GM21447 (cell line): Measurements from ENCODE around the gene NSG1.
"Not testable (repeated sequence)": the region's sequence is repeated elsewhere in the genome, so short reads cannot be mapped to it uniquely, and the experiment has no call there.

Experiments used
- ATAC-seq: cut with Tn5 transposase; IDR thresholded peaks from one replicate; pipeline ENCODE4 v1.9.1; 2021; ENCODE audit not compliant: unreplicated experiment

Gene NSG1

GRCh38 chr4:4415107-4415805 is 28.4 kb downstream of the NSG1 start:
- no peak for ATAC-seq

- ATAC-seq, result no peak
Measured at GRCh38 chr4:4415806-4416805, 29.2 kb downstream of the NSG1 start.

- no peak for ATAC-seq
Measured at GRCh38 chr4:4416981-4417380, 30.1 kb downstream of the NSG1 start.

- no peak for ATAC-seq
Measured at GRCh38 chr4:4417886-4418285, 31.0 kb downstream of the NSG1 start.

GRCh38 chr4:4418676-4419390 is 31.9 kb downstream of the NSG1 start:
- no peak for ATAC-seq

GRCh38 chr4:4419896-4420295 is 33.0 kb downstream of the NSG1 start:
- ATAC-seq, result no peak

GRCh38 chr4:4420421-4420820 is 33.5 kb downstream of the NSG1 start:
- no peak for ATAC-seq

- ATAC-seq, result no peak
Measured at GRCh38 chr4:4421356-4421755, 34.5 kb downstream of the NSG1 start.

GRCh38 chr4:4422117-4422516 is 35.2 kb downstream of the NSG1 start:
- ATAC-seq, result not testable (repeated sequence)

- ATAC-seq, result no peak
Measured at GRCh38 chr4:4422856-4423499, 36.1 kb downstream of the NSG1 start.

GRCh38 chr4:4423706-4424498 is 37.0 kb downstream of the NSG1 start:
- ATAC-seq, result no peak

GRCh38 chr4:4424499-4425115 is 37.7 kb downstream of the NSG1 start:
- no peak for ATAC-seq

- ATAC-seq, result no peak
Measured at GRCh38 chr4:4425119-4425690, 38.3 kb downstream of the NSG1 start.

GRCh38 chr4:4425696-4426095 is 38.8 kb downstream of the NSG1 start:
- ATAC-seq, result no peak

GRCh38 chr4:4426511-4427120 is 39.7 kb downstream of the NSG1 start:
- no peak for ATAC-seq

- ATAC-seq, result no peak
Measured at GRCh38 chr4:4427121-4427870, 40.4 kb downstream of the NSG1 start.

GRCh38 chr4:4427886-4428285 is 41.0 kb downstream of the NSG1 start:
- no peak for ATAC-seq
